Erythroblast (primary cell): ENCODE data around the gene MAPRE3.

Experiments used
- GATA1 ChIP-seq: IDR thresholded peaks from 2 replicates; pipeline ENCODE4 v1.6.1; 2011; ENCODE audit warnings: low read depth, mild to moderate bottlenecking, control low read depth, low read length, moderate library complexity
- POLR2A ChIP-seq: IDR thresholded peaks from 2 replicates; pipeline ENCODE4 v1.6.1; 2011; ENCODE audit warnings: mild to moderate bottlenecking, low read length

- TF ChIP-seq POLR2A = no peak
- TF ChIP-seq GATA1 = no peak
These were observed 35.5 kb upstream of the MAPRE3 start for GRCh38 chr2:26934985-26935384.
